HepG2 (cell line): Measurements from ENCODE around the gene GPATCH4. TPM values are rescaled to one million over a fixed set of nuclear protein-coding genes. Genes with fewer than 3 reads are reported as not detected.
A peak's percentile ranks its signal among the peaks of the same experiment; 100 is the strongest.

Source experiments
- ARNTL ChIP-seq: sonication (generic); formaldehyde crosslinking; IDR thresholded peaks from 2 replicates; pipeline ENCODE4 v1.4.0; 2020; ENCODE audit warnings: mild to moderate bottlenecking, missing genetic modification reagents
- ERF ChIP-seq: IDR thresholded peaks from 2 replicates; pipeline ENCODE4 v1.6.1; 2018; ENCODE audit warnings: missing biosample characterization, missing genetic modification reagents
- GABPB1 ChIP-seq: IDR thresholded peaks from 2 replicates; pipeline ENCODE4 v1.6.1; 2016; ENCODE audit warnings: mild to moderate bottlenecking, missing genetic modification reagents, moderate library complexity, missing compliant biosample characterization
- GLMP ChIP-seq: sonication (generic); formaldehyde crosslinking; IDR thresholded peaks from 2 replicates; pipeline ENCODE4 v1.9.0; 2021; ENCODE audit warnings: missing genetic modification reagents, mild to moderate bottlenecking, borderline replicate concordance
- HDAC1 ChIP-seq: sonication (generic); formaldehyde crosslinking; IDR thresholded peaks from 2 replicates; pipeline ENCODE4 v1.5.1; 2020; ENCODE audit warnings: mild to moderate bottlenecking, missing genetic modification reagents
- MIER2 ChIP-seq: IDR thresholded peaks from 2 replicates; pipeline ENCODE4 v1.6.1; 2016; ENCODE audit warnings: missing biosample characterization, missing genetic modification reagents
- NR2F2 ChIP-seq: IDR thresholded peaks from 2 replicates; pipeline ENCODE4 v1.6.1; 2012; ENCODE audit warnings: low read depth, inconsistent platforms, borderline replicate concordance
- TBP ChIP-seq: sonication (generic); formaldehyde crosslinking; IDR thresholded peaks from 2 replicates; pipeline ENCODE4 v1.5.0; 2020; ENCODE audit warnings: missing genetic modification reagents
- ZFYVE20 ChIP-seq: sonication (generic); formaldehyde crosslinking; IDR thresholded peaks from 2 replicates; pipeline ENCODE4 v1.8.0; 2023; ENCODE audit warnings: low read depth, mild to moderate bottlenecking, moderate library complexity, missing genetic modification reagents, borderline replicate concordance
- ZNF318 ChIP-seq: sonication (generic); formaldehyde crosslinking; IDR thresholded peaks from 2 replicates; pipeline ENCODE4 v1.4.0; 2020; ENCODE audit warnings: mild to moderate bottlenecking, missing genetic modification reagents
- ZNF335 ChIP-seq: sonication (generic); formaldehyde crosslinking; IDR thresholded peaks from 2 replicates; pipeline ENCODE4 v1.4.0; 2020; ENCODE audit warnings: missing genetic modification reagents
- ZNF547 ChIP-seq: sonication (generic); formaldehyde crosslinking; IDR thresholded peaks from 2 replicates; pipeline ENCODE4 v1.5.1; 2020; ENCODE audit warnings: mild to moderate bottlenecking, missing genetic modification reagents
- polyA plus RNA-seq, 8 experiments: library from polyadenylated mRNA; depleted of rRNA in 3 of 8; stranded (reverse) in 7 of 8; unstranded in 1 of 8; fragments of >200 nt; fragmentation: Illumina TruSeq in 4 of 8; extraction: Trizol in 4 of 8; gene quantifications; 2 replicates each; pipeline versions ENCODE4 v1.2.1 to v1.2.3, GENCODE V29; 2011 to 2016; ENCODE audit warnings: low read depth in 4 of 8, missing spikeins in 1 of 8, mixed read lengths in 1 of 8; ENCODE audit not compliant: insufficient read depth in 1 of 8
- total RNA-seq, 5 experiments: library from RNA; depleted of rRNA; stranded (reverse); fragments of >200 nt; fragmentation: Illumina TruSeq; extraction: Trizol; gene quantifications; 2 replicates each; pipeline ENCODE4 v1.2.3, GENCODE V29; 2016; ENCODE audit warnings: low read depth in 1 of 5
- TF ChIP-seq, protein P1 (sequence below): sonication (generic); formaldehyde crosslinking; IDR thresholded peaks from 2 replicates; pipeline ENCODE4 v1.4.0; 2020; ENCODE audit warnings: missing genetic modification reagents
- TF ChIP-seq, protein P2 (sequence below): fragments of 450-650 bp; IDR thresholded peaks from 2 replicates; pipeline ENCODE4 v1.6.1; 2017; ENCODE audit warnings: mild to moderate bottlenecking

GPATCH4 gene
- total and polyA plus RNA-seq, 2 of the 13 experiments (the other 11 are each of a cell fraction or from before 2014, with no cell fraction given): 19.2 to 37.9 TPM

DNA sequence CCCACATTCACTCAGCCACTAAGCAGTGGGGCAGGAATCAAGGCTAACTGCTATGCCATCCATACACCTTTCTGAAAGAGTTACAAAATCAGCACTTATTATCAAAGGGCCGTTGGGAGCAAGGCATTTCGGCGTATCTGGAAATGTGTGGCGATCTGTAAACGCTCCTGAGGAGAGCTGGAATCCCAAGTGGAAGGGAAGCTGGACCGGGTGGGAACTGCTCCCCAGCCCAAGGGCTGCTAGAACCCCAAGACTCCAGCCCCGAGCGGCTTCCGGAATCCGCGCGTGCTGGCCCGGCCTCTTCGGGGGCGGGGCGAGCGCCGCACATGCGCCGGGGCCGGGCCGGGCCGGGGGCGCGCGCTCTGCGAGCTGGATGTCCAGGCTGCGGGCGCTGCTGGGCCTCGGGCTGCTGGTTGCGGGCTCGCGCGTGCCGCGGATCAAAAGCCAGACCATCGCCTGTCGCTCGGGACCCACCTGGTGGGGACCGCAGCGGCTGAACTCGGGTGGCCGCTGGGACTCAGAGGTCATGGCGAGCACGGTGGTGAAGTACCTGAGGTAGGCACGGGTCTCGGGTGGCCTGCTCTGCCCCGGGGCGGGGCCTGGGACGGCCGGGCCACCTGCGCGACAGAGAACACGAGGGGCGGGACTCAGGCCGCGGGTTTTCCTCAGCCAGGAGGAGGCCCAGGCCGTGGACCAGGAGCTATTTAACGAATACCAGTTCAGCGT lies 9.7 kb downstream of the GPATCH4 start, which contains the start of gene NAXE (continued):
- TF ChIP-seq ZNF547 (CRISPR knock-in tag): no peak
- peak; percentile 77 for TF ChIP-seq GABPB1 (CRISPR knock-in tag)
- TF ChIP-seq TBP (CRISPR knock-in tag): no peak
- peak; percentile 84 for TF ChIP-seq ERF
- no peak for TF ChIP-seq GLMP
- peak; percentile 68 for TF ChIP-seq HDAC1 (CRISPR knock-in tag)
- TF ChIP-seq ZNF318 (CRISPR knock-in tag): no peak
- no peak for TF ChIP-seq ZFYVE20 (CRISPR knock-in tag)
- TF ChIP-seq NR2F2: no peak; the same call in 1 of the 2 replicates
- no peak; the same call in 1 of the 2 replicates for TF ChIP-seq ARNTL (CRISPR knock-in tag)
- no peak for TF ChIP-seq MIER2 (CRISPR knock-in tag)
- no peak for TF ChIP-seq ZNF335 (CRISPR knock-in tag)
- TF ChIP-seq, protein P1, sequence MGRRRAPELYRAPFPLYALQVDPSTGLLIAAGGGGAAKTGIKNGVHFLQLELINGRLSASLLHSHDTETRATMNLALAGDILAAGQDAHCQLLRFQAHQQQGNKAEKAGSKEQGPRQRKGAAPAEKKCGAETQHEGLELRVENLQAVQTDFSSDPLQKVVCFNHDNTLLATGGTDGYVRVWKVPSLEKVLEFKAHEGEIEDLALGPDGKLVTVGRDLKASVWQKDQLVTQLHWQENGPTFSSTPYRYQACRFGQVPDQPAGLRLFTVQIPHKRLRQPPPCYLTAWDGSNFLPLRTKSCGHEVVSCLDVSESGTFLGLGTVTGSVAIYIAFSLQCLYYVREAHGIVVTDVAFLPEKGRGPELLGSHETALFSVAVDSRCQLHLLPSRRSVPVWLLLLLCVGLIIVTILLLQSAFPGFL: no peak
- TF ChIP-seq, protein P2, sequence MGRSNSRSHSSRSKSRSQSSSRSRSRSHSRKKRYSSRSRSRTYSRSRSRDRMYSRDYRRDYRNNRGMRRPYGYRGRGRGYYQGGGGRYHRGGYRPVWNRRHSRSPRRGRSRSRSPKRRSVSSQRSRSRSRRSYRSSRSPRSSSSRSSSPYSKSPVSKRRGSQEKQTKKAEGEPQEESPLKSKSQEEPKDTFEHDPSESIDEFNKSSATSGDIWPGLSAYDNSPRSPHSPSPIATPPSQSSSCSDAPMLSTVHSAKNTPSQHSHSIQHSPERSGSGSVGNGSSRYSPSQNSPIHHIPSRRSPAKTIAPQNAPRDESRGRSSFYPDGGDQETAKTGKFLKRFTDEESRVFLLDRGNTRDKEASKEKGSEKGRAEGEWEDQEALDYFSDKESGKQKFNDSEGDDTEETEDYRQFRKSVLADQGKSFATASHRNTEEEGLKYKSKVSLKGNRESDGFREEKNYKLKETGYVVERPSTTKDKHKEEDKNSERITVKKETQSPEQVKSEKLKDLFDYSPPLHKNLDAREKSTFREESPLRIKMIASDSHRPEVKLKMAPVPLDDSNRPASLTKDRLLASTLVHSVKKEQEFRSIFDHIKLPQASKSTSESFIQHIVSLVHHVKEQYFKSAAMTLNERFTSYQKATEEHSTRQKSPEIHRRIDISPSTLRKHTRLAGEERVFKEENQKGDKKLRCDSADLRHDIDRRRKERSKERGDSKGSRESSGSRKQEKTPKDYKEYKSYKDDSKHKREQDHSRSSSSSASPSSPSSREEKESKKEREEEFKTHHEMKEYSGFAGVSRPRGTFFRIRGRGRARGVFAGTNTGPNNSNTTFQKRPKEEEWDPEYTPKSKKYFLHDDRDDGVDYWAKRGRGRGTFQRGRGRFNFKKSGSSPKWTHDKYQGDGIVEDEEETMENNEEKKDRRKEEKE: no peak
